KOPT-K1 (cell line): Measurements from ENCODE around the gene ENOX2.

Experiments used
- H3K27ac ChIP-seq: fragments of 200-600 bp; sonication (generic); 2 replicates; pipeline ENCODE4 v1.5.1; 2016; ENCODE audit warnings: antibody characterized with exemption, mild to moderate bottlenecking, low read depth, low read length; ENCODE audit not compliant: poor library complexity, severe bottlenecking
- H3K36me3 ChIP-seq: fragments of 200-600 bp; sonication (generic); 2 replicates; pipeline ENCODE4 v1.5.1; 2017; ENCODE audit warnings: antibody characterized with exemption, mild to moderate bottlenecking, low read length, moderate library complexity; ENCODE audit not compliant: insufficient read depth
- H3K9me3 ChIP-seq: fragments of 200-600 bp; sonication (generic); 2 replicates; pipeline ENCODE4 v1.5.1; 2017; ENCODE audit warnings: antibody characterized with exemption, low read length, mild to moderate bottlenecking; ENCODE audit not compliant: insufficient read depth, poor library complexity, severe bottlenecking

ENOX2 gene

GRCh38 chrX:130637591-130637990, 265.4 kb downstream of the ENOX2 start:
- Histone ChIP-seq H3K36me3 (no peaks in the 10 kb centered on the region), H3K9me3 (no peaks in the 10 kb centered on the region), H3K27ac (no peak overlapping the region)

GRCh38 chrX:130636277-130636676, 266.7 kb downstream of the ENOX2 start:
- Histone ChIP-seq H3K9me3 (no peaks in the 10 kb centered on the region), H3K36me3 (no peaks in the 10 kb centered on the region), H3K27ac (no peak overlapping the region)

GRCh38 chrX:130631011-130631410, 272.0 kb downstream of the ENOX2 start:
- Histone ChIP-seq H3K9me3 (no peaks in the 10 kb centered on the region), H3K27ac (no peak overlapping the region), H3K36me3 (no peaks in the 10 kb centered on the region)

GRCh38 chrX:130628516-130628915, 274.5 kb downstream of the ENOX2 start:
- Histone ChIP-seq H3K27ac (no peak overlapping the region), H3K9me3 (no peaks in the 10 kb centered on the region), H3K36me3 (no peaks in the 10 kb centered on the region)

GRCh38 chrX:130626521-130626920, 276.5 kb downstream of the ENOX2 start:
- Histone ChIP-seq H3K27ac (no peak overlapping the region), H3K9me3 (no peaks in the 10 kb centered on the region), H3K36me3 (no peaks in the 10 kb centered on the region)

GRCh38 chrX:130625386-130625785, 277.6 kb downstream of the ENOX2 start:
- H3K9me3 ChIP-seq: no peaks in the 10 kb centered on the region
- H3K27ac ChIP-seq: no peak overlapping the region
- H3K36me3 ChIP-seq: no peaks in the 10 kb centered on the region

GRCh38 chrX:130623518-130623917, 279.5 kb downstream of the ENOX2 start:
- no peaks in the 10 kb centered on the region for H3K36me3 ChIP-seq
- no peak overlapping the region for H3K27ac ChIP-seq
- no peaks in the 10 kb centered on the region for H3K9me3 ChIP-seq

- no peak overlapping the region for H3K27ac ChIP-seq
- no peaks in the 10 kb centered on the region for H3K9me3 ChIP-seq
- no peaks in the 10 kb centered on the region for H3K36me3 ChIP-seq
Measured at GRCh38 chrX:130615941-130616340, 287.1 kb downstream of the ENOX2 start.

- H3K36me3 ChIP-seq: no peaks in the 10 kb centered on the region
- no peak overlapping the region for H3K27ac ChIP-seq
- no peaks in the 10 kb centered on the region for H3K9me3 ChIP-seq
Measured at GRCh38 chrX:130607431-130607830, 295.6 kb downstream of the ENOX2 start.

- Histone ChIP-seq H3K9me3 (no peaks in the 10 kb centered on the region), H3K36me3 (no peaks in the 10 kb centered on the region), H3K27ac (no peak overlapping the region)
Measured at GRCh38 chrX:130606425-130606824, 296.6 kb downstream of the ENOX2 start.

GRCh38 chrX:130604882-130605281, 298.1 kb downstream of the ENOX2 start:
- H3K9me3 ChIP-seq: no peaks in the 10 kb centered on the region
- H3K27ac ChIP-seq: no peak overlapping the region
- no peaks in the 10 kb centered on the region for H3K36me3 ChIP-seq

GRCh38 chrX:130594453-130594916, 308.5 kb downstream of the ENOX2 start:
- no peak overlapping the region for H3K27ac ChIP-seq
- H3K9me3 ChIP-seq: no peaks in the 10 kb centered on the region
- H3K36me3 ChIP-seq: no peaks in the 10 kb centered on the region

- Histone ChIP-seq H3K27ac (no peak overlapping the region), H3K9me3 (no peaks in the 10 kb centered on the region), H3K36me3 (no peaks in the 10 kb centered on the region)
Measured at GRCh38 chrX:130593911-130594310, 309.1 kb downstream of the ENOX2 start.

- no peak overlapping the region for H3K27ac ChIP-seq
- no peaks in the 10 kb centered on the region for H3K36me3 ChIP-seq
- H3K9me3 ChIP-seq: no peaks in the 10 kb centered on the region
Measured at GRCh38 chrX:130592204-130592603, 310.8 kb downstream of the ENOX2 start.

- Histone ChIP-seq H3K9me3 (no peaks in the 10 kb centered on the region), H3K27ac (no peak overlapping the region)
Measured at GRCh38 chrX:130578906-130579305, 324.1 kb downstream of the ENOX2 start.

GRCh38 chrX:130577431-130577830, 325.6 kb downstream of the ENOX2 start:
- H3K36me3 ChIP-seq: no peaks in the 10 kb centered on the region
- H3K27ac ChIP-seq: no peak overlapping the region
- no peaks in the 10 kb centered on the region for H3K9me3 ChIP-seq

More at GRCh38 chrX:130578906-130579305, 324.1 kb downstream of the ENOX2 start:
- no peaks in the 10 kb centered on the region for H3K36me3 ChIP-seq
